ENCODE results near the gene IGFL2.

- TF ChIP-seq CTCF (IDR thresholded peaks at IDR 0.05) (no peak), JUND (IDR thresholded peaks at IDR 0.05) (no peak)
Observed at GRCh38 chr19:46193678-46194077, 45.6 kb downstream of the IGFL2 start.
